GM12801 (cell line): Measurements from ENCODE around the gene DNAJB11.

Experiments
- CTCF ChIP-seq: IDR thresholded peaks from one replicate; pipeline ENCODE4 v1.5.1; 2011; ENCODE audit warnings: control low read depth; ENCODE audit not compliant: insufficient read length; ENCODE audit errors: extremely low read depth

DNAJB11 gene

GRCh38 chr3:186593862-186594261, 23.3 kb downstream of the DNAJB11 start:
- TF ChIP-seq CTCF = no peak

GRCh38 chr3:186594591-186595113, 24.1 kb downstream of the DNAJB11 start:
- TF ChIP-seq CTCF = no peak

GRCh38 chr3:186596568-186597287, 26.2 kb downstream of the DNAJB11 start:
- no peak for TF ChIP-seq CTCF

- no peak for TF ChIP-seq CTCF
Measured at GRCh38 chr3:186598108-186598784, 27.7 kb downstream of the DNAJB11 start.

- TF ChIP-seq CTCF = no peak
Measured at GRCh38 chr3:186598794-186599141, 28.2 kb downstream of the DNAJB11 start.

- TF ChIP-seq CTCF = no peak
Measured at GRCh38 chr3:186599142-186599784, 28.7 kb downstream of the DNAJB11 start.

GRCh38 chr3:186599785-186600166, 29.3 kb downstream of the DNAJB11 start:
- TF ChIP-seq CTCF = no peak
